GM21528 (cell line): ENCODE data around the gene DYDC2.
"Not testable (repeated sequence)": the region's sequence is repeated elsewhere in the genome, so short reads cannot be mapped to it uniquely, and the experiment has no call there.

Experiments
- ATAC-seq: cut with Tn5 transposase; IDR thresholded peaks from one replicate; pipeline ENCODE4 v1.9.1; 2021; ENCODE audit warnings: mild to moderate bottlenecking, moderate library complexity; ENCODE audit not compliant: unreplicated experiment, low FRiP score

Gene DYDC2

GRCh38 chr10:80356563-80356988, at the start of gene DYDC2, which contains the start of gene DYDC1:
DYDC2 (plus strand) TSS chr10:80356781; CDS start chr10:80362444, 5,663 bp downstream.
DYDC1 (minus strand) TSS chr10:80356755; CDS start chr10:80352601, 4,154 bp downstream.
- ATAC-seq, result no peak

GRCh38 chr10:80313523-80313922, 43.1 kb upstream of the DYDC2 start:
- ATAC-seq, result no peak

GRCh38 chr10:80315391-80315790, 41.2 kb upstream of the DYDC2 start:
- ATAC-seq, result no peak

- no peak for ATAC-seq
Measured at GRCh38 chr10:80318742-80319141, 37.8 kb upstream of the DYDC2 start.

- no peak for ATAC-seq
Measured at GRCh38 chr10:80319318-80319717, 37.3 kb upstream of the DYDC2 start.

- ATAC-seq, result no peak
Measured at GRCh38 chr10:80319725-80320290, 36.8 kb upstream of the DYDC2 start.

- ATAC-seq, result no peak
Measured at GRCh38 chr10:80320377-80320776, 36.2 kb upstream of the DYDC2 start.

GRCh38 chr10:80321183-80321582, 35.4 kb upstream of the DYDC2 start:
- no peak for ATAC-seq

- ATAC-seq, result no peak
Measured at GRCh38 chr10:80322158-80322557, 34.4 kb upstream of the DYDC2 start.

- ATAC-seq, result no peak
Measured at GRCh38 chr10:80322711-80323110, 33.9 kb upstream of the DYDC2 start.

GRCh38 chr10:80323311-80323710, 33.3 kb upstream of the DYDC2 start:
- no peak for ATAC-seq

- ATAC-seq, result no peak
Measured at GRCh38 chr10:80324086-80324485, 32.5 kb upstream of the DYDC2 start.

GRCh38 chr10:80324891-80325364, 31.7 kb upstream of the DYDC2 start:
- ATAC-seq, result no peak

GRCh38 chr10:80333983-80334382, 22.6 kb upstream of the DYDC2 start:
- no peak for ATAC-seq

GRCh38 chr10:80344276-80344675, 12.3 kb upstream of the DYDC2 start:
- ATAC-seq, result no peak

GRCh38 chr10:80344912-80345311, 11.7 kb upstream of the DYDC2 start:
- no peak for ATAC-seq

GRCh38 chr10:80350251-80350650, 6.3 kb upstream of the DYDC2 start:
- ATAC-seq, result no peak

- ATAC-seq, result no peak
Measured at GRCh38 chr10:80351220-80351619, 5.4 kb upstream of the DYDC2 start.

- no peak for ATAC-seq
Measured at GRCh38 chr10:80356989-80357850, 639 bp downstream of the DYDC2 start.

- ATAC-seq, result no peak
Measured at GRCh38 chr10:80357851-80358125, 1.2 kb downstream of the DYDC2 start.

GRCh38 chr10:80358925-80359324, 2.3 kb downstream of the DYDC2 start:
- not testable (repeated sequence) for ATAC-seq

- no peak for ATAC-seq
Measured at GRCh38 chr10:80359644-80360043, 3.1 kb downstream of the DYDC2 start.
